NCI-H1092 (cell line): ENCODE measurements around the gene MRTFA.
"Not testable (repeated sequence)": the region's sequence is repeated elsewhere in the genome, so short reads cannot be mapped to it uniquely, and the experiment has no call there.

Source experiments
- DNase-seq: peaks from one replicate; lab custom pipeline; 2025; lab: John Stamatoyannopoulos, UW

Gene MRTFA

GRCh38 chr22:40595497-40596234 lies 40.9 kb downstream of the MRTFA start:
- DNase-seq = no peak

- DNase-seq = no peak
Measured at GRCh38 chr22:40594924-40595323, 41.6 kb downstream of the MRTFA start.

- DNase-seq = no peak
Measured at GRCh38 chr22:40594346-40594745, 42.2 kb downstream of the MRTFA start.

- DNase-seq = no peak
Measured at GRCh38 chr22:40593460-40594273, 42.9 kb downstream of the MRTFA start.

- no peak for DNase-seq
Measured at GRCh38 chr22:40592352-40593113, 44.0 kb downstream of the MRTFA start.

- DNase-seq = no peak
Measured at GRCh38 chr22:40588726-40589125, 47.8 kb downstream of the MRTFA start.

- DNase-seq = no peak
Measured at GRCh38 chr22:40586781-40587180, 49.7 kb downstream of the MRTFA start.

- DNase-seq = no peak
Measured at GRCh38 chr22:40585310-40585751, 51.2 kb downstream of the MRTFA start.

GRCh38 chr22:40584766-40585165 lies 51.8 kb downstream of the MRTFA start:
- DNase-seq = not testable (repeated sequence)

GRCh38 chr22:40583053-40583741 lies 53.3 kb downstream of the MRTFA start:
- no peak for DNase-seq

- no peak for DNase-seq
Measured at GRCh38 chr22:40582063-40582462, 54.5 kb downstream of the MRTFA start.

- DNase-seq = no peak
Measured at GRCh38 chr22:40580631-40581030, 55.9 kb downstream of the MRTFA start.

GRCh38 chr22:40578171-40578570 lies 58.3 kb downstream of the MRTFA start:
- DNase-seq = no peak

- no peak for DNase-seq
Measured at GRCh38 chr22:40572976-40573375, 63.5 kb downstream of the MRTFA start.

- no peak for DNase-seq
Measured at GRCh38 chr22:40571887-40572286, 64.6 kb downstream of the MRTFA start.

- no peak for DNase-seq
Measured at GRCh38 chr22:40567626-40568328, 68.7 kb downstream of the MRTFA start.

- no peak for DNase-seq
Measured at GRCh38 chr22:40567106-40567505, 69.4 kb downstream of the MRTFA start.

- DNase-seq = no peak
Measured at GRCh38 chr22:40560994-40561515, 75.5 kb downstream of the MRTFA start.

GRCh38 chr22:40560551-40560950 lies 76.0 kb downstream of the MRTFA start:
- DNase-seq = no peak

GRCh38 chr22:40557972-40558371 lies 78.5 kb downstream of the MRTFA start:
- no peak for DNase-seq

GRCh38 chr22:40556641-40557040 lies 79.9 kb downstream of the MRTFA start:
- DNase-seq = no peak
